Hepatocyte (in vitro differentiated cells): ENCODE results near the gene ANO2. TPM values are rescaled to one million over a fixed set of nuclear protein-coding genes. Genes with fewer than 3 reads are reported as not detected.

ENCODE experiments used
- DNase-seq: peaks from one replicate; pipeline ENCODE4 v3.0.0-alpha.2; 2016; ENCODE audit warnings: low spot score
- H2AFZ ChIP-seq: fragments of 200-600 bp; sonication (generic); 2 replicates; pipeline ENCODE4 v1.6.0; 2016; ENCODE audit warnings: antibody characterized with exemption, mild to moderate bottlenecking
- H3K27ac ChIP-seq: fragments of 200-600 bp; sonication (generic); 2 replicates; pipeline ENCODE4 v1.5.1; 2016; ENCODE audit warnings: mild to moderate bottlenecking
- H3K27me3 ChIP-seq: fragments of 200-600 bp; sonication (generic); 2 replicates; pipeline ENCODE4 v1.6.1; 2016
- H3K36me3 ChIP-seq: fragments of 200-600 bp; sonication (generic); replicated peaks from 2 replicates; pipeline ENCODE4 v1.5.1; 2016; ENCODE audit warnings: low read depth; ENCODE audit not compliant: insufficient read depth
- H3K4me1 ChIP-seq: fragments of 200-600 bp; sonication (generic); 2 replicates; pipeline ENCODE4 v1.5.1; 2016; ENCODE audit warnings: mild to moderate bottlenecking, moderate library complexity; ENCODE audit not compliant: insufficient read depth
- H3K4me2 ChIP-seq: fragments of 200-600 bp; sonication (generic); 2 replicates; pipeline ENCODE4 v1.6.0; 2016
- H3K4me3 ChIP-seq: fragments of 200-600 bp; sonication (generic); 2 replicates; pipeline ENCODE4 v1.5.1; 2016; ENCODE audit warnings: mild to moderate bottlenecking
- H3K79me2 ChIP-seq: fragments of 200-600 bp; sonication (generic); 2 replicates; pipeline ENCODE4 v1.6.0; 2017; ENCODE audit warnings: mild to moderate bottlenecking
- H3K9me2 ChIP-seq: fragments of 200-600 bp; sonication (generic); replicated peaks from 2 replicates; pipeline ENCODE4 v1.6.0; 2017; ENCODE audit warnings: mild to moderate bottlenecking; ENCODE audit not compliant: insufficient read depth
- H3K9me3 ChIP-seq: fragments of 200-600 bp; sonication (generic); 2 replicates; pipeline ENCODE4 v1.5.1; 2016; ENCODE audit warnings: low read depth, mild to moderate bottlenecking
- H4K20me1 ChIP-seq: fragments of 200-600 bp; sonication (generic); 2 replicates; pipeline ENCODE4 v1.6.0; 2016; ENCODE audit warnings: mild to moderate bottlenecking; ENCODE audit not compliant: insufficient read depth, poor library complexity, severe bottlenecking
- CTCF ChIP-seq: fragments of 200-600 bp; sonication (generic); IDR thresholded peaks from 2 replicates; pipeline ENCODE4 v1.5.1; 2016; ENCODE audit warnings: antibody characterized with exemption, mild to moderate bottlenecking; ENCODE audit not compliant: poor library complexity
- EZH2 ChIP-seq: fragments of 200-600 bp; sonication (generic); IDR thresholded peaks from 2 replicates; pipeline ENCODE4 v1.6.1; 2016; ENCODE audit warnings: antibody characterized with exemption, mild to moderate bottlenecking, borderline replicate concordance
- EZH2phosphoT487 ChIP-seq: fragments of 200-600 bp; sonication (generic); IDR thresholded peaks from one replicate; pipeline ENCODE4 v1.6.1; 2018; ENCODE audit warnings: antibody characterized with exemption, mild to moderate bottlenecking, low read depth, moderate library complexity; ENCODE audit not compliant: unreplicated experiment, severe bottlenecking
- WGBS: methylation state at CpG from one replicate; pipeline ENCODE4 v1.1.6; 2016; ENCODE audit warnings: low lambda C conversion rate; ENCODE audit errors: missing lambda C conversion rate; 5-methylcytosine and 5-hydroxymethylcytosine counted together
- polyA plus RNA-seq: library from polyadenylated mRNA; unstranded; fragments of >200 nt; fragmentation: Nextera tagmentation; extraction: Ambion mirVana; gene quantifications from 2 replicates; pipeline ENCODE4 v1.2.1, GENCODE V29; 2016
- total RNA-seq: library from RNA; depleted of rRNA; stranded (reverse); fragments of >200 nt; gene quantifications from 2 replicates; pipeline ENCODE4 v1.2.3, GENCODE V29; 2014

Gene ANO2
- total and polyA plus RNA-seq, 2 experiments from 2014 or later, result 1.0 to 1.9 TPM

GRCh38 chr12:5567016-5567725 lies 377.9 kb downstream of the ANO2 start:
- DNase-seq, result peak; percentile 36
- no peak for TF ChIP-seq EZH2phosphoT487
- no peak for TF ChIP-seq CTCF
- no peak for TF ChIP-seq EZH2
- H3K27ac ChIP-seq, result no peak overlapping the region

GRCh38 chr12:5565933-5566599 lies 379.0 kb downstream of the ANO2 start:
- DNase-seq, result no peak
- TF ChIP-seq CTCF, result no peak
- no peak for TF ChIP-seq EZH2
- no peak for TF ChIP-seq EZH2phosphoT487
- no peak overlapping the region for H3K4me3 ChIP-seq
- H4K20me1 ChIP-seq, result no peaks in the 10 kb centered on the region
- H3K9me3 ChIP-seq, result no peaks in the 10 kb centered on the region
- H3K9me2 ChIP-seq, result no peaks in the 10 kb centered on the region
- H3K27ac ChIP-seq, result no peak overlapping the region
- H3K4me1 ChIP-seq, result peaks cover 8% of the 10 kb centered on the region
- H3K79me2 ChIP-seq, result no peaks in the 10 kb centered on the region
- H3K27me3 ChIP-seq, result no peaks in the 10 kb centered on the region
- no peak overlapping the region for H2AFZ ChIP-seq
- WGBS, result 94% methylated on average over 3 of the region's 3 CpGs
- no peak overlapping the region for H3K4me2 ChIP-seq
- H3K36me3 ChIP-seq, result no peaks in the 10 kb centered on the region

More at GRCh38 chr12:5567016-5567725, 377.9 kb downstream of the ANO2 start:
- Histone ChIP-seq H2AFZ (no peak overlapping the region), H3K4me3 (no peak overlapping the region), H3K79me2 (no peaks in the 10 kb centered on the region), H4K20me1 (no peaks in the 10 kb centered on the region), H3K9me2 (no peaks in the 10 kb centered on the region), H3K27me3 (no peaks in the 10 kb centered on the region), H3K9me3 (no peaks in the 10 kb centered on the region), H3K4me2 (peak overlapping the region; percentile 41), H3K4me1 (peaks cover 8% of the 10 kb centered on the region), H3K36me3 (no peaks in the 10 kb centered on the region)
- 61% methylated on average over 14 of the region's 14 CpGs for WGBS

DNA sequence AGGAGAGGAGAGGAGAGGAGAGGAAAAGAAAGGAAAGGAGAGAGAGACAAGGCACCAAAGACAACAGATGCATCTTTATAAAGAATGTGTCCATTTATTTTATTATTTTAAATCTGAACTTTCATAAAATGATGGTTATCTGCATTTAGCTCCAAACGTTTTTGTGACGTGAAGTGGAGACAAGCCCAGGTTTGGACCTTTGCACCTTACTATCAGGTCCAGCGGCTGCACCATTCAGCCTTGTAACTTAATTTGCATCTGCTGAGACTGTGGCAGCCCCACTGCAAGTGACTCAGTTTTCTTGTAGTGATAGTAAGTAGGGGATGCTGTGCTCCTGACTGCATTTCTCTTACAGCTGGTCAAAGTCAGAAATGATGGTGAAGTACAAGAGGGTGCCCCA lies 382.5 kb downstream of the ANO2 start:
- Histone ChIP-seq H3K27me3 (no peaks in the 10 kb centered on the region), H3K4me2 (no peak overlapping the region), H3K36me3 (no peaks in the 10 kb centered on the region), H3K4me1 (peaks cover 8% of the 10 kb centered on the region), H3K79me2 (no peaks in the 10 kb centered on the region), H3K9me3 (no peaks in the 10 kb centered on the region), H2AFZ (no peak overlapping the region), H3K27ac (peak overlapping the region; percentile 64), H3K4me3 (no peak overlapping the region), H3K9me2 (no peaks in the 10 kb centered on the region), H4K20me1 (no peaks in the 10 kb centered on the region)
- 66% methylated on average over 3 of the region's 3 CpGs for WGBS
- TF ChIP-seq CTCF, result no peak
- no peak for TF ChIP-seq EZH2
- no peak for TF ChIP-seq EZH2phosphoT487
- peak; percentile 55 for DNase-seq
